Measurements from ENCODE around the gene DPM3. TPM values are rescaled to one million over a fixed set of nuclear protein-coding genes. Genes with fewer than 3 reads are reported as not detected.

Gene DPM3
- polyA plus RNA-seq, 1 of the 3 experiments (the other 2 are of a cell fraction), result 317 TPM

DNA sequence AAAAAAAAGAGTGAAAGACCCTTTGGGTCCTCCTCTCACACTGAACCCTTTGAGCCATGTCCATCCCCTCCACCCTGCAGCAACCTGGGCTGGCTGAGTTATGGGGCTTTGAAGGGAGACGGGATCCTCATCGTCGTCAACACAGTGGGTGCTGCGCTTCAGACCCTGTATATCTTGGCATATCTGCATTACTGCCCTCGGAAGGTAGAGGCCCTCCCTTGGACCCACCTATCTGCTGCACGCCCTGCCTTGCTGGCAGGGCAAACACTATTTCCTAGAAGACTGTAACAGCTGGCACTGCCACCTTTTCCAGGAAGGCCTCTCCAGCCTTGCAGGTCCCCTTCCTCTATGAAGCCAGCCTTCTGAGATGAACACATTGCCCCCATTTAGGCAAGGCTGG is 3.6 kb downstream of the DPM3 start:
- Histone ChIP-seq H3K27ac (ENCODE audit: low read depth in 2 of 2, low read length in 1 of 2) (peak overlapping the region; percentile 74 to 96; a peak in 3 of 4 replicates), H3K36me3 (replicated peaks in 1 of 2; ENCODE audit: control insufficient read depth in 1 of 2, insufficient read depth in 2 of 2, low read length in 1 of 2) (peaks cover 17 to 29% of the 10 kb centered on the region in 2 experiments), H3K4me3 (ENCODE audit: low read depth in 2 of 2, low read length in 1 of 2) (peak overlapping the region; percentile 72 to 73), H3K9ac (peak overlapping the region; percentile 89), H3K9me2 (no peaks in the 10 kb centered on the region), H3K79me2 (ENCODE audit: insufficient read depth) (peaks cover 42% of the 10 kb centered on the region), H3F3A (replicated peaks; ENCODE audit: insufficient read depth) (peaks cover 29% of the 10 kb centered on the region), H4K20me1 (ENCODE audit: insufficient read depth) (no peaks in the 10 kb centered on the region), H3K4me1 (ENCODE audit: control insufficient read depth in 1 of 2, insufficient read depth in 2 of 2, low read depth in 1 of 2, low read length in 1 of 2) (peaks cover 6 to 36% of the 10 kb centered on the region in 2 experiments; a peak in 3 of 4 replicates), H3K4me2 (peak overlapping the region; percentile 91), H2AFZ (ENCODE audit: low read depth) (peak overlapping the region; percentile 81), H3K9me3 (no peaks in the 10 kb centered on the region), H3K27me3 (ENCODE audit: insufficient read depth) (no peaks in the 10 kb centered on the region)
- TF ChIP-seq, protein P1, sequence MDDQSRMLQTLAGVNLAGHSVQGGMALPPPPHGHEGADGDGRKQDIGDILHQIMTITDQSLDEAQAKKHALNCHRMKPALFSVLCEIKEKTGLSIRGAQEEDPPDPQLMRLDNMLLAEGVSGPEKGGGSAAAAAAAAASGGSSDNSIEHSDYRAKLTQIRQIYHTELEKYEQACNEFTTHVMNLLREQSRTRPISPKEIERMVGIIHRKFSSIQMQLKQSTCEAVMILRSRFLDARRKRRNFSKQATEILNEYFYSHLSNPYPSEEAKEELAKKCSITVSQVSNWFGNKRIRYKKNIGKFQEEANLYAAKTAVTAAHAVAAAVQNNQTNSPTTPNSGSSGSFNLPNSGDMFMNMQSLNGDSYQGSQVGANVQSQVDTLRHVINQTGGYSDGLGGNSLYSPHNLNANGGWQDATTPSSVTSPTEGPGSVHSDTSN (IDR thresholded peaks at IDR 0.05), result no peak
- TF ChIP-seq GATA2 (CRISPR knock-in tag; IDR thresholded peaks at IDR 0.05) (no peak), CHD2 (IDR thresholded peaks at IDR 0.05; ENCODE audit: low read length, partially characterized antibody) (no peak)
- POLR2A ChIA-PET, result interaction anchor here (1.1 kb wide), 1 partner anchor 37 kb away, joined by 3 read pairs; the partner anchor contains the start of genes KRTCAP2 and TRIM46
- DNase-seq, result no peak
- WGBS (ENCODE audit: low lambda C conversion rate), result 45% methylated on average over 6 of the region's 6 CpGs
- CTCF ChIA-PET, result interaction anchor here (0.8 to 5.6 kb wide), 8 partner anchors 10 to 56 kb away, joined by 3 to 43 read pairs (median 8); partner anchors contain the start of gene KRTCAP2

DNA sequence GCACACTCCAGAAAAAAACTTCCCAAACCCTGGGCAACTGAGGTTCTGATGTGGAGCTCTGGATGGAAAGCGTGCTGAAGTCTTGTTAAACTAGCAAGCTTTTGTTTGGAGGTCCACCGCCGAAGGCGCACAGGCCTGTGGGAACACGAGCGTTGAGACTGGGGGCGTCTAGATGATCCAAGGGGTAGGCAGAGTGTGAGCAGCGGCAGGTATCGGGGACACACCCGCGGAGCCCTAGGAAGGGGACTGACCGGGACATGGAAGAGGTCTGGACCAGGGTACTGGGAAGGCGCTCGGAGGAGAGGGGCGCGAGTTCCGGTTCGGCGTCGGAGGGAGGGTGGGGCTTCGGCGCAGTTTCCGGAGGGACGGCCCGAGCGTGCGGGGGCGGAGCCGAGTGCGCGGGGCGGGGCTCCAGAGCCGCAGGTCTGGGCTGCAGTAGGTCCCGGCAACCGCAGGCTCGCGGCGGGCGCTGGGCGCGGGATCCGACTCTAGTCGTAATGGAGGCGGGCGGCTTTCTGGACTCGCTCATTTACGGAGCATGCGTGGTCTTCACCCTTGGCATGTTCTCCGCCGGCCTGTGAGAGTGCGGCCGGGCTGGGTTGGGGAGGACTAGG is 4.8 kb downstream of the DPM3 start, which contains the start of gene SLC50A1:
SLC50A1 (plus strand) TSS at position 438 of the 614 bp plus-strand sequence; CDS start at position 498, 60 bp downstream.
- peak within 1 kb of the TSS; percentile 96 to 98 for H3K27ac ChIP-seq (ENCODE audit: low read depth in 2 of 2, low read length in 1 of 2)
- peak within 1 kb of the TSS; percentile 81 for H2AFZ ChIP-seq (ENCODE audit: low read depth)
- CTCF ChIA-PET, result interaction anchor here (0.7 to 5.6 kb wide), 12 partner anchors 11 to 286 kb away, joined by 3 to 43 read pairs (median 4); partner anchors contain the start of genes KRTCAP2, MTX1 and THBS3
- peak within 1 kb of the TSS; percentile 72 to 73 for H3K4me3 ChIP-seq (ENCODE audit: low read depth in 2 of 2, low read length in 1 of 2)
- H3K9me3 ChIP-seq, result no peaks in the 10 kb centered on the region
- H3K9me2 ChIP-seq, result no peaks in the 10 kb centered on the region
- peaks cover 36% of the 10 kb centered on the region for H3F3A ChIP-seq (replicated peaks; ENCODE audit: insufficient read depth)
- peak within 1 kb of the TSS; percentile 91 for H3K4me2 ChIP-seq
- POLR2A ChIA-PET, result interaction anchor here (1.0 to 1.6 kb wide), 3 partner anchors 32 to 44 kb away, joined by 3 to 5 read pairs (median 4); partner anchors contain the start of genes KRTCAP2 and TRIM46
- H3K36me3 ChIP-seq (replicated peaks in 1 of 2; ENCODE audit: control insufficient read depth in 1 of 2, insufficient read depth in 2 of 2, low read length in 1 of 2), result peaks cover 17 to 34% of the 10 kb centered on the region in 2 experiments
- peak; percentile 97 for DNase-seq
- peaks cover 6 to 38% of the 10 kb centered on the region in 2 experiments; a peak in 3 of 4 replicates for H3K4me1 ChIP-seq (ENCODE audit: control insufficient read depth in 1 of 2, insufficient read depth in 2 of 2, low read depth in 1 of 2, low read length in 1 of 2)
- peaks cover 42% of the 10 kb centered on the region for H3K79me2 ChIP-seq (ENCODE audit: insufficient read depth)
- peak within 1 kb of the TSS; percentile 89 for H3K9ac ChIP-seq
- WGBS (ENCODE audit: low lambda C conversion rate), result 2% methylated on average over 49 of the region's 52 CpGs
- no peaks in the 10 kb centered on the region for H4K20me1 ChIP-seq (ENCODE audit: insufficient read depth)
- no peaks in the 10 kb centered on the region for H3K27me3 ChIP-seq (ENCODE audit: insufficient read depth)
- TF ChIP-seq YY1 (IDR thresholded peaks at IDR 0.05; ENCODE audit: low read depth), result no peak; the same call in none of the 2 replicates
- TF ChIP-seq MEF2A (IDR thresholded peaks at IDR 0.05; ENCODE audit: borderline replicate concordance, low read depth), result no peak
- TF ChIP-seq, protein P2, sequence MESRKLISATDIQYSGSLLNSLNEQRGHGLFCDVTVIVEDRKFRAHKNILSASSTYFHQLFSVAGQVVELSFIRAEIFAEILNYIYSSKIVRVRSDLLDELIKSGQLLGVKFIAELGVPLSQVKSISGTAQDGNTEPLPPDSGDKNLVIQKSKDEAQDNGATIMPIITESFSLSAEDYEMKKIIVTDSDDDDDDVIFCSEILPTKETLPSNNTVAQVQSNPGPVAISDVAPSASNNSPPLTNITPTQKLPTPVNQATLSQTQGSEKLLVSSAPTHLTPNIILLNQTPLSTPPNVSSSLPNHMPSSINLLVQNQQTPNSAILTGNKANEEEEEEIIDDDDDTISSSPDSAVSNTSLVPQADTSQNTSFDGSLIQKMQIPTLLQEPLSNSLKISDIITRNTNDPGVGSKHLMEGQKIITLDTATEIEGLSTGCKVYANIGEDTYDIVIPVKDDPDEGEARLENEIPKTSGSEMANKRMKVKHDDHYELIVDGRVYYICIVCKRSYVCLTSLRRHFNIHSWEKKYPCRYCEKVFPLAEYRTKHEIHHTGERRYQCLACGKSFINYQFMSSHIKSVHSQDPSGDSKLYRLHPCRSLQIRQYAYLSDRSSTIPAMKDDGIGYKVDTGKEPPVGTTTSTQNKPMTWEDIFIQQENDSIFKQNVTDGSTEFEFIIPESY (IDR thresholded peaks at IDR 0.05; ENCODE audit: borderline replicate concordance, low read depth), result no peak
- no peak; the same call in 1 of the 2 replicates for TF ChIP-seq TCF12 (IDR thresholded peaks at IDR 0.05)
- TF ChIP-seq, protein P3, sequence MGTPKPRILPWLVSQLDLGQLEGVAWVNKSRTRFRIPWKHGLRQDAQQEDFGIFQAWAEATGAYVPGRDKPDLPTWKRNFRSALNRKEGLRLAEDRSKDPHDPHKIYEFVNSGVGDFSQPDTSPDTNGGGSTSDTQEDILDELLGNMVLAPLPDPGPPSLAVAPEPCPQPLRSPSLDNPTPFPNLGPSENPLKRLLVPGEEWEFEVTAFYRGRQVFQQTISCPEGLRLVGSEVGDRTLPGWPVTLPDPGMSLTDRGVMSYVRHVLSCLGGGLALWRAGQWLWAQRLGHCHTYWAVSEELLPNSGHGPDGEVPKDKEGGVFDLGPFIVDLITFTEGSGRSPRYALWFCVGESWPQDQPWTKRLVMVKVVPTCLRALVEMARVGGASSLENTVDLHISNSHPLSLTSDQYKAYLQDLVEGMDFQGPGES (IDR thresholded peaks at IDR 0.05; ENCODE audit: low read depth, low read length), result no peak
- TF ChIP-seq RCOR1 (IDR thresholded peaks at IDR 0.05; ENCODE audit: low read length), result peak; percentile 8; the same call in 1 of the 2 replicates
- TF ChIP-seq NFIC (IDR thresholded peaks at IDR 0.05; ENCODE audit: borderline replicate concordance), result no peak
- TF ChIP-seq SIN3A (IDR thresholded peaks at IDR 0.05; ENCODE audit: borderline replicate concordance, low read depth, low read length), result 0 out of 2 replicates have a peak, but pooled peaks have one; percentile 50
- TF ChIP-seq EZH2phosphoT487 (IDR thresholded peaks at IDR 0.05; ENCODE audit: borderline replicate concordance, low read depth), result no peak
- TF ChIP-seq, protein P4, sequence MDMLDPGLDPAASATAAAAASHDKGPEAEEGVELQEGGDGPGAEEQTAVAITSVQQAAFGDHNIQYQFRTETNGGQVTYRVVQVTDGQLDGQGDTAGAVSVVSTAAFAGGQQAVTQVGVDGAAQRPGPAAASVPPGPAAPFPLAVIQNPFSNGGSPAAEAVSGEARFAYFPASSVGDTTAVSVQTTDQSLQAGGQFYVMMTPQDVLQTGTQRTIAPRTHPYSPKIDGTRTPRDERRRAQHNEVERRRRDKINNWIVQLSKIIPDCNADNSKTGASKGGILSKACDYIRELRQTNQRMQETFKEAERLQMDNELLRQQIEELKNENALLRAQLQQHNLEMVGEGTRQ (IDR thresholded peaks at IDR 0.05; ENCODE audit: borderline replicate concordance, low read depth, low read length), result no peak
- no peak; the same call in 1 of the 2 replicates for TF ChIP-seq SMC3 (IDR thresholded peaks at IDR 0.05; ENCODE audit: low read depth, low read length)
- no peak; the same call in 1 of the 2 replicates for TF ChIP-seq RFX5 (IDR thresholded peaks at IDR 0.05; ENCODE audit: low read length)
- no peak for TF ChIP-seq GATA2 (CRISPR knock-in tag; IDR thresholded peaks at IDR 0.05)
- no peak; the same call in 1 of the 2 replicates for TF ChIP-seq FOSL2 (IDR thresholded peaks at IDR 0.05; ENCODE audit: borderline replicate concordance, low read depth)
- TF ChIP-seq, protein P1 (IDR thresholded peaks at IDR 0.05), result no peak; the same call in 1 of the 2 replicates

All from SK-N-SH (cell line).